DOHH2 (cell line): ENCODE measurements around the gene MAT1A.

Experiments used
- H3F3A ChIP-seq: fragments of 200-600 bp; sonication (generic), shearing (Covaris generic); 2 replicates; pipeline ENCODE4 v1.6.0; 2016; ENCODE audit warnings: antibody characterized with exemption, mild to moderate bottlenecking; ENCODE audit not compliant: control insufficient read depth, insufficient read depth
- H3K27ac ChIP-seq: fragments of 200-600 bp; sonication (generic); 2 replicates; pipeline ENCODE4 v1.5.1; 2014; ENCODE audit warnings: low read depth, mild to moderate bottlenecking, low read length, moderate library complexity
- H3K27me3 ChIP-seq: fragments of 200-600 bp; sonication (generic); 2 replicates; pipeline ENCODE4 v1.6.1; 2014; ENCODE audit warnings: mild to moderate bottlenecking, low read length, mixed read lengths; ENCODE audit not compliant: control insufficient read depth
- H3K36me3 ChIP-seq: fragments of 200-600 bp; sonication (generic); 2 replicates; pipeline ENCODE4 v1.6.1; 2014; ENCODE audit warnings: mild to moderate bottlenecking, low read length, moderate library complexity, mixed read lengths; ENCODE audit not compliant: control insufficient read depth
- H3K4me1 ChIP-seq: fragments of 200-600 bp; sonication (generic); 2 replicates; pipeline ENCODE4 v1.6.1; 2014; ENCODE audit warnings: mild to moderate bottlenecking, low read length, mixed read lengths; ENCODE audit not compliant: control insufficient read depth
- H3K4me2 ChIP-seq: fragments of 200-600 bp; sonication (generic); 2 replicates; pipeline ENCODE4 v1.6.0; 2014; ENCODE audit warnings: mild to moderate bottlenecking, low read length, moderate library complexity
- H3K4me3 ChIP-seq: fragments of 200-600 bp; sonication (generic); 2 replicates; pipeline ENCODE4 v1.5.1; 2014; ENCODE audit warnings: mild to moderate bottlenecking, low read length, mixed read lengths
- H3K79me2 ChIP-seq: fragments of 200-600 bp; sonication (generic); 2 replicates; pipeline ENCODE4 v1.6.1; 2014; ENCODE audit warnings: mild to moderate bottlenecking, low read length, mixed read lengths; ENCODE audit not compliant: control insufficient read depth
- H3K9me2 ChIP-seq: fragments of 200-600 bp; sonication (generic); replicated peaks from 2 replicates; pipeline ENCODE4 v1.6.1; 2014; ENCODE audit warnings: mild to moderate bottlenecking, low read length, mixed read lengths; ENCODE audit not compliant: control insufficient read depth
- H3K9me3 ChIP-seq: fragments of 200-600 bp; sonication (generic); 2 replicates; pipeline ENCODE4 v1.6.1; 2014; ENCODE audit warnings: antibody characterized with exemption, low read length, mixed read lengths; ENCODE audit not compliant: control insufficient read depth, insufficient read depth
- H4K20me1 ChIP-seq: fragments of 200-600 bp; sonication (generic); 2 replicates; pipeline ENCODE4 v1.6.0; 2014; ENCODE audit warnings: low read depth, mild to moderate bottlenecking, antibody characterized with exemption, low read length, moderate library complexity; ENCODE audit not compliant: control insufficient read depth, insufficient read depth
- CTCF ChIP-seq: fragments of 200-600 bp; sonication (generic); IDR thresholded peaks from one replicate; pipeline ENCODE4 v1.5.1; 2014; ENCODE audit warnings: antibody characterized with exemption, mild to moderate bottlenecking, low read depth, low read length; ENCODE audit not compliant: poor library complexity, severe bottlenecking
- EZH2phosphoT487 ChIP-seq: fragments of 200-600 bp; sonication (generic); IDR thresholded peaks from 2 replicates; pipeline ENCODE4 v1.6.1; 2017; ENCODE audit warnings: borderline replicate concordance, mild to moderate bottlenecking, antibody characterized with exemption, low read length, moderate library complexity, mixed read lengths

Gene MAT1A

GRCh38 chr10:80277016-80277415, 12.4 kb downstream of the MAT1A start:
- no peak for TF ChIP-seq EZH2phosphoT487
- TF ChIP-seq CTCF: no peak
- no peaks in the 10 kb centered on the region for H3K36me3 ChIP-seq
- no peaks in the 10 kb centered on the region for H3K27me3 ChIP-seq

GRCh38 chr10:80276335-80276734, 13.1 kb downstream of the MAT1A start:
- no peaks in the 10 kb centered on the region for H3K36me3 ChIP-seq
- no peak overlapping the region for H3K27ac ChIP-seq
- H3K79me2 ChIP-seq: no peaks in the 10 kb centered on the region
- H3K4me3 ChIP-seq: no peak overlapping the region
- H4K20me1 ChIP-seq: no peaks in the 10 kb centered on the region
- H3F3A ChIP-seq: no peaks in the 10 kb centered on the region
- H3K27me3 ChIP-seq: peaks cover 2% of the 10 kb centered on the region; the same call in 1 of the 2 replicates
- H3K9me2 ChIP-seq: no peaks in the 10 kb centered on the region
- no peaks in the 10 kb centered on the region for H3K4me1 ChIP-seq
- no peak for TF ChIP-seq EZH2phosphoT487
- TF ChIP-seq CTCF: no peak
- no peaks in the 10 kb centered on the region for H3K9me3 ChIP-seq
- H3K4me2 ChIP-seq: no peak overlapping the region

More at GRCh38 chr10:80277016-80277415, 12.4 kb downstream of the MAT1A start:
- H3K27ac ChIP-seq: no peak overlapping the region
- no peaks in the 10 kb centered on the region for H3K79me2 ChIP-seq
- no peaks in the 10 kb centered on the region for H3K9me3 ChIP-seq
- no peak overlapping the region for H3K4me2 ChIP-seq
- H3F3A ChIP-seq: no peaks in the 10 kb centered on the region
- H3K9me2 ChIP-seq: no peaks in the 10 kb centered on the region
- no peaks in the 10 kb centered on the region for H3K4me1 ChIP-seq
- no peaks in the 10 kb centered on the region for H4K20me1 ChIP-seq
- no peak overlapping the region for H3K4me3 ChIP-seq

GRCh38 chr10:80275756-80276155, 13.7 kb downstream of the MAT1A start:
- Histone ChIP-seq H3K9me3 (no peaks in the 10 kb centered on the region), H3K4me2 (no peak overlapping the region), H3K27me3 (peaks cover 3% of the 10 kb centered on the region; the same call in 1 of the 2 replicates), H3K79me2 (no peaks in the 10 kb centered on the region), H3K36me3 (no peaks in the 10 kb centered on the region), H4K20me1 (no peaks in the 10 kb centered on the region), H3K4me1 (no peaks in the 10 kb centered on the region), H3K9me2 (no peaks in the 10 kb centered on the region), H3K4me3 (no peak overlapping the region), H3F3A (no peaks in the 10 kb centered on the region), H3K27ac (no peak overlapping the region)
- no peak for TF ChIP-seq EZH2phosphoT487
- no peak for TF ChIP-seq CTCF
